A549 (cell line): ENCODE results near the gene SMTN. TPM values are rescaled to one million over a fixed set of nuclear protein-coding genes. Genes with fewer than 3 reads are reported as not detected.

ENCODE experiments used
- ATAC-seq, 2 experiments: fragments of 200-7000 bp in 1 of 2; fragments of >200 bp in 1 of 2; cut with Nextera tagmentation in 1 of 2; cut with Tn5 transposase in 1 of 2; 3 replicates each; pipeline versions ENCODE4 v1.8.0 to v1.9.1; 2018 to 2020; ENCODE audit warnings: mild to moderate bottlenecking in 1 of 2, moderate library complexity in 1 of 2
- CTCF ChIA-PET: fragments of 300-600 bp; sonication (Branson Sonifier 250); formaldehyde crosslinking; extraction: SDS; loops from one replicate; lab custom pipeline; 2021; ENCODE audit warnings: antibody characterized with exemption, inconsistent platforms; lab: Yijun Ruan, JAX
- POLR2A ChIA-PET: fragments of 350-600 bp; formaldehyde crosslinking; extraction: SDS; loops from one replicate; lab custom pipeline; 2021; ENCODE audit warnings: antibody characterized with exemption, inconsistent platforms; lab: Yijun Ruan, JAX
- DNase-seq, 2 experiments: peaks; one replicate each; pipeline versions ENCODE4 v3.0.0 to v3.0.0-alpha.2; 2011 to 2016; ENCODE audit warnings: low read depth in 1 of 2, low spot score in 1 of 2
- FAIRE-seq: peaks from 2 replicates; lab custom pipeline; 2011; peaks lifted over from hg19 to GRCh38; lab: Jason Lieb, UNC
- H3K27ac ChIP-seq, 2 experiments: fragments of >200 bp; sonication (Bioruptor Twin); formaldehyde crosslinking; 3 replicates each; pipeline ENCODE4 v1.5.1; 2016 to 2017
- H3K4me1 ChIP-seq: fragments of >200 bp; sonication (Bioruptor Twin); formaldehyde crosslinking; 3 replicates; pipeline ENCODE4 v1.6.1; 2016
- H3K4me2 ChIP-seq: fragments of >200 bp; sonication (Bioruptor Twin); formaldehyde crosslinking; 3 replicates; pipeline ENCODE4 v1.6.1; 2016
- H3K4me3 ChIP-seq: fragments of >200 bp; sonication (Bioruptor Twin); formaldehyde crosslinking; 3 replicates; pipeline ENCODE4 v1.5.1; 2016
- H3K9me3 ChIP-seq: fragments of >200 bp; sonication (Bioruptor Twin); formaldehyde crosslinking; 3 replicates; pipeline ENCODE4 v1.6.1; 2016
- ELK1 ChIP-seq: fragments of 150-350 bp; IDR thresholded peaks from 2 replicates; pipeline ENCODE4 v1.6.1; 2014; ENCODE audit warnings: low read depth, mild to moderate bottlenecking, low read length
- HDAC2 ChIP-seq: fragments of 200-600 bp; sonication (generic); IDR thresholded peaks from 2 replicates; pipeline ENCODE4 v1.6.1; 2016
- USF2 ChIP-seq: fragments of 450-650 bp; IDR thresholded peaks from 2 replicates; pipeline ENCODE4 v1.6.1; 2014; ENCODE audit warnings: antibody characterized with exemption
- WGBS: methylation state at CpG from one replicate; pipeline ENCODE4 v1.1.6; 2017; ENCODE audit errors: missing lambda C conversion rate; 5-methylcytosine and 5-hydroxymethylcytosine counted together
- polyA plus RNA-seq, 4 experiments: library from polyadenylated mRNA; depleted of rRNA in 3 of 4; stranded (reverse); fragments of >200 nt; fragmentation: RNase III in 1 of 4; extraction: RNeasy Plus Mini Kit Qiagen cat#74134 plus additional on column Dnase treatment in 1 of 4; gene quantifications; 2 replicates in 3 of 4; 3 replicates in 1 of 4; pipeline ENCODE4 v1.2.3, GENCODE V29; 2011 to 2017
- TF ChIP-seq, protein P1 (sequence below): fragments of >200 bp; sonication (Bioruptor Twin); formaldehyde crosslinking; IDR thresholded peaks from 3 replicates; pipeline ENCODE4 v1.6.1; 2016
- TF ChIP-seq, protein P2 (sequence below): IDR thresholded peaks from 2 replicates; pipeline ENCODE4 v1.6.1; 2012

SMTN gene
- polyA plus RNA-seq, 2 of the 4 experiments (the other 2 are of a cell fraction) = 12.7 to 33.1 TPM

DNA sequence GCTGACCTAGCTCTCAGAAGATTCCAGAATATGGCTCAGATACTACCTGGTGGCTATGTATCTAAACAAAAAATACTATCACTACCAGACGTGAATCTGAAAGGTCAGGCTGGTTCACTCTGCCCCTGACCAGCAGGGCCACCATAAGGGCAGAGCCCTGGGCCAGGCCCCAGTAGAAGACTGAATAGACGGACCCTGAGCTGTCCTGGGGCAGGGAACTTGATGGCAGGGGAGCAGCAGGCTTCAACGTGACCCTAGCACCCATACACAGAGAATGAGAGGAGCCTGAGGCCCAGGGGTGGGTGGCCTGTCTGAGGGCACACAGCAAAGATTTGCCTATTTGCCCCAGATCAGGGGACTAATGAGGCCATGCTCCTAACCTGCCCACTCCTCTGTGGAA is 72.2 kb downstream of the SMTN start:
- TF ChIP-seq USF2 (no peak), ELK1 (no peak), HDAC2 (no peak)
- TF ChIP-seq, protein P1, sequence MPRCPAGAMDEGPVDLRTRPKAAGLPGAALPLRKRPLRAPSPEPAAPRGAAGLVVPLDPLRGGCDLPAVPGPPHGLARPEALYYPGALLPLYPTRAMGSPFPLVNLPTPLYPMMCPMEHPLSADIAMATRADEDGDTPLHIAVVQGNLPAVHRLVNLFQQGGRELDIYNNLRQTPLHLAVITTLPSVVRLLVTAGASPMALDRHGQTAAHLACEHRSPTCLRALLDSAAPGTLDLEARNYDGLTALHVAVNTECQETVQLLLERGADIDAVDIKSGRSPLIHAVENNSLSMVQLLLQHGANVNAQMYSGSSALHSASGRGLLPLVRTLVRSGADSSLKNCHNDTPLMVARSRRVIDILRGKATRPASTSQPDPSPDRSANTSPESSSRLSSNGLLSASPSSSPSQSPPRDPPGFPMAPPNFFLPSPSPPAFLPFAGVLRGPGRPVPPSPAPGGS = no peak
- TF ChIP-seq, protein P2, sequence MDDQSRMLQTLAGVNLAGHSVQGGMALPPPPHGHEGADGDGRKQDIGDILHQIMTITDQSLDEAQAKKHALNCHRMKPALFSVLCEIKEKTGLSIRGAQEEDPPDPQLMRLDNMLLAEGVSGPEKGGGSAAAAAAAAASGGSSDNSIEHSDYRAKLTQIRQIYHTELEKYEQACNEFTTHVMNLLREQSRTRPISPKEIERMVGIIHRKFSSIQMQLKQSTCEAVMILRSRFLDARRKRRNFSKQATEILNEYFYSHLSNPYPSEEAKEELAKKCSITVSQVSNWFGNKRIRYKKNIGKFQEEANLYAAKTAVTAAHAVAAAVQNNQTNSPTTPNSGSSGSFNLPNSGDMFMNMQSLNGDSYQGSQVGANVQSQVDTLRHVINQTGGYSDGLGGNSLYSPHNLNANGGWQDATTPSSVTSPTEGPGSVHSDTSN = no peak
- Histone ChIP-seq H3K4me2 (no peak overlapping the region), H3K9me3 (no peaks in the 10 kb centered on the region), H3K27ac (no peak overlapping the region), H3K4me3 (no peak overlapping the region), H3K4me1 (no peaks in the 10 kb centered on the region)
- no peak for FAIRE-seq
- no peak for DNase-seq
- ChIA-PET POLR2A (no interaction called here), CTCF (interaction anchor here (0.7 to 6.6 kb wide), 3 partner anchors 20 to 64 kb away, joined by 3 to 50 read pairs (median 4); partner anchors contain the start of gene SELENOM)
- WGBS = 20% methylated on average over 2 of the region's 3 CpGs
- ATAC-seq = no peak

Other genes with a start within 250 kb of the SMTN start
- gene MORC2, start 112.5 kb upstream of the SMTN start, polyA plus RNA-seq (2011; rRNA removed) = 16.0 and 28.1 TPM in 2 replicates
- gene MORC2, start 112.5 kb upstream of the SMTN start, polyA plus RNA-seq (2017; fragmentation: RNase III; extraction: RNeasy Plus Mini Kit Qiagen cat#74134 plus additional on column Dnase treatment) = 14.8 to 18.0 TPM (median 16.6 TPM) in 3 replicates
- 104 and 120 TPM in 2 replicates for gene TUG1, start 112.1 kb upstream of the SMTN start, polyA plus RNA-seq (2011; rRNA removed)
- 29.9 to 33.5 TPM (median 32.1 TPM) in 3 replicates for gene TUG1, start 112.1 kb upstream of the SMTN start, polyA plus RNA-seq (2017; fragmentation: RNase III; extraction: RNeasy Plus Mini Kit Qiagen cat#74134 plus additional on column Dnase treatment)
- gene SELENOM, start 26.2 kb downstream of the SMTN start, polyA plus RNA-seq (2011; rRNA removed) = 14.2 and 15.3 TPM in 2 replicates
- 46.4 to 50.2 TPM (median 46.5 TPM) in 3 replicates for gene SELENOM, start 26.2 kb downstream of the SMTN start, polyA plus RNA-seq (2017; fragmentation: RNase III; extraction: RNeasy Plus Mini Kit Qiagen cat#74134 plus additional on column Dnase treatment)
- 0.70 and 0.98 TPM in 2 replicates for gene INPP5J, start 41.6 kb downstream of the SMTN start, polyA plus RNA-seq (2011; rRNA removed)
- 1.3 to 1.8 TPM (median 1.5 TPM) in 3 replicates for gene INPP5J, start 41.6 kb downstream of the SMTN start, polyA plus RNA-seq (2017; fragmentation: RNase III; extraction: RNeasy Plus Mini Kit Qiagen cat#74134 plus additional on column Dnase treatment)
- gene PLA2G3, start 59.2 kb downstream of the SMTN start, polyA plus RNA-seq (2011; rRNA removed) = not detected in 2 replicates
- not detected in 3 replicates for gene PLA2G3, start 59.2 kb downstream of the SMTN start, polyA plus RNA-seq (2017; fragmentation: RNase III; extraction: RNeasy Plus Mini Kit Qiagen cat#74134 plus additional on column Dnase treatment)
- gene RNF185, start 78.9 kb downstream of the SMTN start, polyA plus RNA-seq (2011; rRNA removed) = 23.5 and 25.5 TPM in 2 replicates
- 12.9 to 14.6 TPM (median 14.0 TPM) in 3 replicates for gene RNF185, start 78.9 kb downstream of the SMTN start, polyA plus RNA-seq (2017; fragmentation: RNase III; extraction: RNeasy Plus Mini Kit Qiagen cat#74134 plus additional on column Dnase treatment)
- 3.1 and 4.9 TPM in 2 replicates for gene LIMK2, start 131.0 kb downstream of the SMTN start, polyA plus RNA-seq (2011; rRNA removed)
- 6.4 to 7.3 TPM (median 6.9 TPM) in 3 replicates for gene LIMK2, start 131.0 kb downstream of the SMTN start, polyA plus RNA-seq (2017; fragmentation: RNase III; extraction: RNeasy Plus Mini Kit Qiagen cat#74134 plus additional on column Dnase treatment)
- 1.4 and 1.6 TPM in 2 replicates for gene PIK3IP1, start 211.2 kb downstream of the SMTN start, polyA plus RNA-seq (2011; rRNA removed)
- 0.90 to 1.1 TPM (median 0.93 TPM) in 3 replicates for gene PIK3IP1, start 211.2 kb downstream of the SMTN start, polyA plus RNA-seq (2017; fragmentation: RNase III; extraction: RNeasy Plus Mini Kit Qiagen cat#74134 plus additional on column Dnase treatment)